ENCODE data around the gene HNMT.

The HNMT gene

GRCh38 chr2:137952586-137953129 lies 11.6 kb upstream of the HNMT start:
- TF ChIP-seq, protein P1, sequence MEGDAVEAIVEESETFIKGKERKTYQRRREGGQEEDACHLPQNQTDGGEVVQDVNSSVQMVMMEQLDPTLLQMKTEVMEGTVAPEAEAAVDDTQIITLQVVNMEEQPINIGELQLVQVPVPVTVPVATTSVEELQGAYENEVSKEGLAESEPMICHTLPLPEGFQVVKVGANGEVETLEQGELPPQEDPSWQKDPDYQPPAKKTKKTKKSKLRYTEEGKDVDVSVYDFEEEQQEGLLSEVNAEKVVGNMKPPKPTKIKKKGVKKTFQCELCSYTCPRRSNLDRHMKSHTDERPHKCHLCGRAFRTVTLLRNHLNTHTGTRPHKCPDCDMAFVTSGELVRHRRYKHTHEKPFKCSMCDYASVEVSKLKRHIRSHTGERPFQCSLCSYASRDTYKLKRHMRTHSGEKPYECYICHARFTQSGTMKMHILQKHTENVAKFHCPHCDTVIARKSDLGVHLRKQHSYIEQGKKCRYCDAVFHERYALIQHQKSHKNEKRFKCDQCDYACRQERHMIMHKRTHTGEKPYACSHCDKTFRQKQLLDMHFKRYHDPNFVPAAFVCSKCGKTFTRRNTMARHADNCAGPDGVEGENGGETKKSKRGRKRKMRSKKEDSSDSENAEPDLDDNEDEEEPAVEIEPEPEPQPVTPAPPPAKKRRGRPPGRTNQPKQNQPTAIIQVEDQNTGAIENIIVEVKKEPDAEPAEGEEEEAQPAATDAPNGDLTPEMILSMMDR (IDR thresholded peaks at IDR 0.05), result no peak
- no peaks in the 10 kb centered on the region for H3K27me3 ChIP-seq
- H3K4me1 ChIP-seq (ENCODE audit: control insufficient read depth in 1 of 2, insufficient read depth in 1 of 2, low read depth in 1 of 2, low read length in 1 of 2), result no peaks in the 10 kb centered on the region
- H3K4me3 ChIP-seq (ENCODE audit: low read depth in 1 of 2, low read length in 1 of 2), result no peak overlapping the region
- H3K27ac ChIP-seq, result no peak overlapping the region
- no peaks in the 10 kb centered on the region for H3K36me3 ChIP-seq
- no peaks in the 10 kb centered on the region for H3K9me3 ChIP-seq

DNA sequence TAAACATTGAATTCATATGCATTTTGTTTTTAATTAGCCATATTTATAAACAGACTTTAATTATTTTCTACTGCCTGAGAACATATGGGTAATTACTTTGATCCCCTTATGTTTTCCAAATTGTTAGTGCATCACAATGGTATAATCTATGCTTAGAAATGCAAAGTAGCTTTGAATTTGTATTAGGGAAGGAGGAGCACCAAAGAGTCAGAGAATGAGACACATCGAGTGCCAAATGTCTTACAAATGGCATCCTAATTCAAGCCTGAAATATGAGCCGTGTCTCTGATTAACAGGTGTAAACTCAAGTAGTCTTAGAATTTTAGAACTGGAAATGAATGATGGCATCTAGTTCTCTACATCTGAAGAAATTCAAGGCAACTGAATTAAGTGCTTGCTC lies 8.7 kb upstream of the HNMT start:
- H3K27ac ChIP-seq, result no peak overlapping the region
- TF ChIP-seq, protein P1 (IDR thresholded peaks at IDR 0.05), result no peak
- no peak overlapping the region for H3K4me3 ChIP-seq (ENCODE audit: low read depth in 1 of 2, low read length in 1 of 2)
- H3K4me1 ChIP-seq (ENCODE audit: control insufficient read depth in 1 of 2, insufficient read depth in 1 of 2, low read depth in 1 of 2, low read length in 1 of 2), result peaks cover 6 to 16% of the 10 kb centered on the region in 2 experiments
- no peaks in the 10 kb centered on the region for H3K27me3 ChIP-seq
- no peaks in the 10 kb centered on the region for H3K9me3 ChIP-seq
- H3K36me3 ChIP-seq, result no peaks in the 10 kb centered on the region

DNA sequence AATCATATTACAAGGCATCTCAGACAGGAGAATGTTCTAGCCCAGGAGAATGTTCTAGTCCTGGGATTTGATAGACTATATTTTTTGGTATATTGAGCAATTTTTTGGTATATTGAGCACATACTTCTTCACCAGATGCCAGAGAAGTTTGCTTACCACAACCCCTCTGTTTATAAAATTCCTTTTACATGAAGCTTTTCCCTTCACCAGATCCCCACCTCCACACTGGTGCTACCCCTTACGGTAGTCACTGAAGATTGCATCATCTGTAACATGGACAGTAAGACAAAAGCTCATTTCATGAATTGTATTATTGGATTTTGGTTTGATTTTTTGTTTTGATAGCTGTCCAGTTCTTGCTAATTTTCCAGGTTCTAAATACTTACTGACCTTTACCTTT lies 7.2 kb upstream of the HNMT start:
- Histone ChIP-seq H3K27me3 (no peaks in the 10 kb centered on the region), H3K4me3 (ENCODE audit: low read depth in 1 of 2, low read length in 1 of 2) (no peak overlapping the region), H3K36me3 (no peaks in the 10 kb centered on the region), H3K9me3 (no peaks in the 10 kb centered on the region), H3K27ac (no peak overlapping the region), H3K4me1 (ENCODE audit: control insufficient read depth in 1 of 2, insufficient read depth in 1 of 2, low read depth in 1 of 2, low read length in 1 of 2) (peaks cover 6 to 16% of the 10 kb centered on the region in 2 experiments)
- TF ChIP-seq, protein P1 (IDR thresholded peaks at IDR 0.05), result no peak

DNA sequence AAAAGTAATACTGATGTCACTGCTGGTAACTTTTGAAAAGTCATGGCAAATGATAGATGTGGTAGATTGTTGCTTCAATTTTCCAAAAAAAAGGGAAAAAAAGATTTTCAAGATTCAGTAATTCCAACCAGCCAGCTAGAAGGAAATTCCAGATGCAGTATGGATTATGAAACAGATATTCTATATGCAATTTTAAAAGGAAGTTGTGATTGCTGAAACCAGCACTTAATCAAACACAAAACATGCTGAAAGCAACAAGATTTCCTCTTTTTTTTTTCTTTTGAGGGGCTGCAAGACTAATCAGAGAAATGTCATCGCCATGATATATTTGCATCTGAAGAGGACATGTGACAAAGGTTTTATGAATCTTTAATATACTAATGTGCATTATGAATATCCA lies 5.1 kb upstream of the HNMT start:
- Histone ChIP-seq H3K4me3 (ENCODE audit: low read depth in 1 of 2, low read length in 1 of 2) (no peak overlapping the region), H3K27me3 (no peaks in the 10 kb centered on the region)
- TF ChIP-seq, protein P1 (IDR thresholded peaks at IDR 0.05), result no peak

DNA sequence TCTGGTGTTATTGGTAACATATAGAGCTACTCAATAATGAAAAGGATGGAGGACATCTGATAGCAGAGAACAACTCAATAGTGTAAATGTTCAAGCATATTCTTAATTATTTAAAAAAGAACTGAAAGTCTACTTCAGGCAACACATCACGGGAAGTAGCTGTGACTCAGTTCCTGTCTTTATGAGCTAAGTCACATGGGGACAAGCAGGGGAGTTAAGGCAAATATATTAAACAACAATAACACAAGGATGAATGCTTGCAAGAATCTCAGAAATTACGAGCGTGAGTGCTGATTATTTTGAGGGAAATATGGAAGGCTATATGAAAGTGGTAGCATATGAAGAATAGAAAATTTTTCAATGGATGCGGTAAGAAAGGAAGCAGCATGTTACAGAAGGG lies 4.0 kb upstream of the HNMT start:
- Histone ChIP-seq H3K36me3 (no peaks in the 10 kb centered on the region), H3K27ac (no peak overlapping the region), H3K4me3 (ENCODE audit: low read depth in 1 of 2, low read length in 1 of 2) (no peak overlapping the region), H3K27me3 (no peaks in the 10 kb centered on the region), H3K9me3 (no peaks in the 10 kb centered on the region), H3K4me1 (ENCODE audit: control insufficient read depth in 1 of 2, insufficient read depth in 1 of 2, low read depth in 1 of 2, low read length in 1 of 2) (peaks cover 6 to 23% of the 10 kb centered on the region in 2 experiments)
- TF ChIP-seq, protein P1 (IDR thresholded peaks at IDR 0.05), result no peak

More for the DNA sequence above, 5.1 kb upstream of the HNMT start:
- no peaks in the 10 kb centered on the region for H3K9me3 ChIP-seq
- no peak overlapping the region for H3K27ac ChIP-seq
- H3K4me1 ChIP-seq (ENCODE audit: control insufficient read depth in 1 of 2, insufficient read depth in 1 of 2, low read depth in 1 of 2, low read length in 1 of 2), result peaks cover 6 to 16% of the 10 kb centered on the region in 2 experiments
- H3K36me3 ChIP-seq, result no peaks in the 10 kb centered on the region
